ENCODE data around the gene P2RX1.

The P2RX1 gene

DNA sequence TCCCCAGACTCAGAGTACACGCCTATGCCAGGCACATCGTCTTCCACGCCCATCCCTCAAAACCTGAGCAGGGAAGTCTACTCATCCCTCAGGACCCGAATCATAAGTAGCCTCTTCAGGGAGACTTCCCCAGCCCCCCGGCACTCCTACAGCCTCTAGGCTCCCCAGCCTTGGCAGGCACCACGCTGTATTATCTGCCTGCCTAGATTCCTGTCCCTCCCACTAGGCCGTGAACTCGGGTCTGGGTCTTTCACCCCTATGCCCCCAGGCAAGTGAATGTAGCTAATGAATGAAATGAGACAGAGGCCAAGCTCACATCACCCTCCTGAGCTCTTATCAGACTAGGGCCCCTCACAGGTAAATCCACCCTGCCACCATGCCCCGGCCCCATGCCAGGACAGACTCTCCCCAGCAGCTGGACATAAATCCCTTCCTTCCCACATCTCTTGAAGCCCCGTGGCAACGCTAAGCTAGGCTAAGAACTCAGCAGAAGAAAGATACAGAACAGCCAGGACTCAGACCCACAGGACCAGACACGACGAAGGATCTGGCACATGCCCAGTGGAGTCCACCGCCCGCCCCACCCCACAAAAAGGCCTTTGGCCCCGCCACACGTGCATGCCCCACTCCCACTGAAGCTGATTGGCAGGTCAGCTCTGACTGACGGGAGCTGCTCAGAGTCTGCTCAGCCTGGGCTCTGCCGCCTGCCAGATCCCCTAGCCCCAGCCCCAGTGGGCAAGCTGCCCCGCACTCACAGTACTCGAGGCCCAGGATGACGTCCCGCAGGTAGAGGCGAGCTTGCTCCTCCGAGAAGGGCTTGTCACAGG is 36.5 kb downstream of the P2RX1 start:
- TF ChIP-seq EZH2phosphoT487 (conservative IDR thresholded peaks at IDR 0.05; ENCODE audit: low read length), result no peak
- TF ChIP-seq, protein P1, sequence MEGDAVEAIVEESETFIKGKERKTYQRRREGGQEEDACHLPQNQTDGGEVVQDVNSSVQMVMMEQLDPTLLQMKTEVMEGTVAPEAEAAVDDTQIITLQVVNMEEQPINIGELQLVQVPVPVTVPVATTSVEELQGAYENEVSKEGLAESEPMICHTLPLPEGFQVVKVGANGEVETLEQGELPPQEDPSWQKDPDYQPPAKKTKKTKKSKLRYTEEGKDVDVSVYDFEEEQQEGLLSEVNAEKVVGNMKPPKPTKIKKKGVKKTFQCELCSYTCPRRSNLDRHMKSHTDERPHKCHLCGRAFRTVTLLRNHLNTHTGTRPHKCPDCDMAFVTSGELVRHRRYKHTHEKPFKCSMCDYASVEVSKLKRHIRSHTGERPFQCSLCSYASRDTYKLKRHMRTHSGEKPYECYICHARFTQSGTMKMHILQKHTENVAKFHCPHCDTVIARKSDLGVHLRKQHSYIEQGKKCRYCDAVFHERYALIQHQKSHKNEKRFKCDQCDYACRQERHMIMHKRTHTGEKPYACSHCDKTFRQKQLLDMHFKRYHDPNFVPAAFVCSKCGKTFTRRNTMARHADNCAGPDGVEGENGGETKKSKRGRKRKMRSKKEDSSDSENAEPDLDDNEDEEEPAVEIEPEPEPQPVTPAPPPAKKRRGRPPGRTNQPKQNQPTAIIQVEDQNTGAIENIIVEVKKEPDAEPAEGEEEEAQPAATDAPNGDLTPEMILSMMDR (IDR thresholded peaks at IDR 0.05; ENCODE audit: insufficient read depth, low read length, poor library complexity, severe bottlenecking), result no peak
- Histone ChIP-seq H4K20me1 (ENCODE audit: low read depth, low read length) (no peaks in the 10 kb centered on the region), H3K9me3 (ENCODE audit: insufficient read depth, low read length) (no peaks in the 10 kb centered on the region), H3F3A (ENCODE audit: insufficient read depth) (no peaks in the 10 kb centered on the region), H3K27me3 (ENCODE audit: low read length) (no peaks in the 10 kb centered on the region), H3K4me2 (ENCODE audit: low read depth, low read length, poor library complexity, severe bottlenecking) (no peak overlapping the region), H2AFZ (ENCODE audit: low read depth, low read length, severe bottlenecking) (no peak overlapping the region), H3K27ac (ENCODE audit: low read depth, low read length) (no peak overlapping the region), H3K4me3 (ENCODE audit: insufficient read depth, low read length, poor library complexity, severe bottlenecking) (no peak overlapping the region), H3K9ac (ENCODE audit: low read length) (no peak overlapping the region), H3K36me3 (ENCODE audit: low read length) (no peaks in the 10 kb centered on the region), H3K9me2 (replicated peaks; ENCODE audit: insufficient read depth, low read length) (no peaks in the 10 kb centered on the region), H3K79me2 (ENCODE audit: insufficient read depth, low read length) (no peaks in the 10 kb centered on the region)

DNA sequence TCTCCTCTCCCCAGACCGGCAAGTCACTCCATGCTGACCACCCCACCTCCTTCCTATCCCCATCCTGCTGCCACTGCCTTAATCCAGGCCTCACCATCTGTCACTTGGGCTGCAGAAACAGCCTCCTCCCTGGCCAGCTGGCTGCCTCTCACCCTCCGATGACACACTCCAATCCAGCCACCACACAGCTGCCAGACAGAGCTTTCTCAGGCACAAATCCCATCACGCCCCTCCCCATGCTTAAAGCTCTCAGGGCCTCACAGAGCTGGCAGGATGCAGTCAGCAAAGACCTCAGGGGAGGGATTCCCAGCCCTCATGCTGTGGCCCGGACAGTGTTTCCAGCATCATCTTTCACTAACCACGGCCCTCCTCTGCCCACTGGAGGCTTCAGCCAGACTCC is 37.1 kb downstream of the P2RX1 start:
- Histone ChIP-seq H3K4me3 (ENCODE audit: insufficient read depth, low read length, poor library complexity, severe bottlenecking) (no peak overlapping the region), H3K9ac (ENCODE audit: low read length) (no peak overlapping the region), H3K4me2 (ENCODE audit: low read depth, low read length, poor library complexity, severe bottlenecking) (no peak overlapping the region), H4K20me1 (ENCODE audit: low read depth, low read length) (no peaks in the 10 kb centered on the region), H2AFZ (ENCODE audit: low read depth, low read length, severe bottlenecking) (no peak overlapping the region), H3F3A (ENCODE audit: insufficient read depth) (no peaks in the 10 kb centered on the region), H3K27me3 (ENCODE audit: low read length) (no peaks in the 10 kb centered on the region), H3K9me3 (ENCODE audit: insufficient read depth, low read length) (no peaks in the 10 kb centered on the region), H3K9me2 (replicated peaks; ENCODE audit: insufficient read depth, low read length) (no peaks in the 10 kb centered on the region), H3K27ac (ENCODE audit: low read depth, low read length) (no peak overlapping the region), H3K36me3 (ENCODE audit: low read length) (no peaks in the 10 kb centered on the region), H3K79me2 (ENCODE audit: insufficient read depth, low read length) (no peaks in the 10 kb centered on the region)
- TF ChIP-seq, protein P1 (IDR thresholded peaks at IDR 0.05; ENCODE audit: insufficient read depth, low read length, poor library complexity, severe bottlenecking), result no peak
- no peak for TF ChIP-seq EZH2phosphoT487 (conservative IDR thresholded peaks at IDR 0.05; ENCODE audit: low read length)

DNA sequence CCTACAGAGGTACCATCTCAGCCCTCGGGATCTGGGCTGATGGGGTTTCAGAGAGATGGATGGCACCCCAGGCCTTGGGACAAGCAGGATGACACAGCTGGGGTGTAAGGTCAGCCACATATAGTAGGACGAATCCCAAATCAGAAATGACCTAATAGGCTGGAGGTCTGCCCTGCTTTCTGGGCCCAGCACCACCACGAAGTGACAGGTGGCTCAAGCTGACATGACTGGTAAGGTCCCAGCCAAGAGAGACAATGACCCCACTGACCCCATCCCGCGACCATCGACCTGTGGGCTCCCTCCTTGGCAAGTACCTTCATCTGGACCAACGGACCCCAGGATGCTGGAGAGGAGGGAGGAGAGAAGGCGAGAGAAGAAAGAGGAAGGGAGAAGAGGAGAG is 39.0 kb downstream of the P2RX1 start:
- H3K27me3 ChIP-seq (ENCODE audit: low read length), result no peaks in the 10 kb centered on the region
- H3K9ac ChIP-seq (ENCODE audit: low read length), result no peak overlapping the region
- H3K4me3 ChIP-seq (ENCODE audit: insufficient read depth, low read length, poor library complexity, severe bottlenecking), result no peak overlapping the region
- H3K9me2 ChIP-seq (replicated peaks; ENCODE audit: insufficient read depth, low read length), result no peaks in the 10 kb centered on the region
- no peak overlapping the region for H2AFZ ChIP-seq (ENCODE audit: low read depth, low read length, severe bottlenecking)
- no peaks in the 10 kb centered on the region for H3K79me2 ChIP-seq (ENCODE audit: insufficient read depth, low read length)
- no peak overlapping the region for H3K4me2 ChIP-seq (ENCODE audit: low read depth, low read length, poor library complexity, severe bottlenecking)
- H3F3A ChIP-seq (ENCODE audit: insufficient read depth), result no peaks in the 10 kb centered on the region
- H3K9me3 ChIP-seq (ENCODE audit: insufficient read depth, low read length), result no peaks in the 10 kb centered on the region
- no peaks in the 10 kb centered on the region for H4K20me1 ChIP-seq (ENCODE audit: low read depth, low read length)
- no peaks in the 10 kb centered on the region for H3K36me3 ChIP-seq (ENCODE audit: low read length)
- H3K27ac ChIP-seq (ENCODE audit: low read depth, low read length), result no peak overlapping the region
- no peak for TF ChIP-seq EZH2phosphoT487 (conservative IDR thresholded peaks at IDR 0.05; ENCODE audit: low read length)
- TF ChIP-seq, protein P1 (IDR thresholded peaks at IDR 0.05; ENCODE audit: insufficient read depth, low read length, poor library complexity, severe bottlenecking), result no peak
